ENCODE measurements around the gene DCAKD. TPM values are rescaled to one million over a fixed set of nuclear protein-coding genes. Genes with fewer than 3 reads are reported as not detected.

Gene DCAKD
- total and polyA plus RNA-seq, 7 donors, result 6.4 to 14.2 (median 10.3) TPM

- ATAC-seq (no peak), DNase-seq (no peak)
- Histone ChIP-seq H3K4me3 (no peak overlapping the region), H3K27me3 (ENCODE audit: insufficient read depth in 3 of 3, low read length in 2 of 3) (peaks cover 0 to 2% (median 0%) of the 10 kb centered on the region in 3 donors), H3K9me3 (no peaks in the 10 kb centered on the region), H3K36me3 (ENCODE audit: insufficient read depth in 1 of 2, low read depth in 1 of 2) (no peaks in the 10 kb centered on the region), H3K27ac (no peak overlapping the region), H3K4me1 (no peaks in the 10 kb centered on the region)
- TF ChIP-seq CTCF (IDR thresholded peaks at IDR 0.05), result no peak
- intact Hi-C loops (cut with DNase I), result no loop called here
- 32 to 44% (median 34%) methylated on average over 11 of the region's 11 CpGs for WGBS, 3 donors
These were observed 55.9 kb downstream of the DCAKD start for GRCh38 chr17:44995436-44996001.

GRCh38 chr17:44992242-44992939 lies 59.0 kb downstream of the DCAKD start:
- no peak for TF ChIP-seq CTCF (IDR thresholded peaks at IDR 0.05)
- ATAC-seq, result no peak
- intact Hi-C loops (cut with DNase I), result loop anchor here in 1 of 2 donors (5.0 kb wide), 1 partner anchor 35 kb away; no protein-coding TSS in a partner anchor

GRCh38 chr17:44990994-44991393 lies 60.4 kb downstream of the DCAKD start:
- intact Hi-C loops (cut with DNase I), result loop anchor here in 1 of 2 donors (5.0 kb wide), 1 partner anchor 34 kb away; no protein-coding TSS in a partner anchor
- no peak overlapping the region for H3K27ac ChIP-seq
- 77 to 83% (median 80%) methylated on average over 10 of the region's 10 CpGs for WGBS, 3 donors

More at GRCh38 chr17:44992242-44992939, 59.0 kb downstream of the DCAKD start:
- Histone ChIP-seq H3K4me1 (no peaks in the 10 kb centered on the region), H3K36me3 (ENCODE audit: insufficient read depth in 1 of 2, low read depth in 1 of 2) (no peaks in the 10 kb centered on the region), H3K27ac (no peak overlapping the region), H3K9me3 (no peaks in the 10 kb centered on the region), H3K4me3 (no peak overlapping the region), H3K27me3 (ENCODE audit: insufficient read depth in 3 of 3, low read length in 2 of 3) (peaks cover 0 to 25% (median 2%) of the 10 kb centered on the region in 3 donors)
- DNase-seq, result no peak
- 82 to 87% (median 85%) methylated on average over 5 of the region's 5 CpGs for WGBS, 3 donors

GRCh38 chr17:44989552-44990138 lies 61.8 kb downstream of the DCAKD start:
- peaks cover 0 to 43% (median 4%) of the 10 kb centered on the region in 3 donors for H3K27me3 ChIP-seq (ENCODE audit: insufficient read depth in 3 of 3, low read length in 2 of 3)
- DNase-seq (no peak), ATAC-seq (no peak)
- H3K9me3 ChIP-seq, result no peaks in the 10 kb centered on the region
- WGBS, 3 donors, result 85 to 89% (median 88%) methylated on average over 17 of the region's 17 CpGs
- intact Hi-C loops (cut with DNase I), result loop anchor here in 1 of 2 donors (5.0 kb wide), 1 partner anchor 32 kb away; no protein-coding TSS in a partner anchor
- H3K4me1 ChIP-seq, result no peaks in the 10 kb centered on the region
- H3K4me3 ChIP-seq, result no peak overlapping the region
- H3K36me3 ChIP-seq (ENCODE audit: insufficient read depth in 1 of 2, low read depth in 1 of 2), result no peaks in the 10 kb centered on the region
- H3K27ac ChIP-seq, result no peak overlapping the region
- no peak for TF ChIP-seq CTCF (IDR thresholded peaks at IDR 0.05)

More at GRCh38 chr17:44990994-44991393, 60.4 kb downstream of the DCAKD start:
- ATAC-seq (no peak), DNase-seq (no peak)
- H3K36me3 ChIP-seq (ENCODE audit: insufficient read depth in 1 of 2, low read depth in 1 of 2), result no peaks in the 10 kb centered on the region
- TF ChIP-seq CTCF (IDR thresholded peaks at IDR 0.05), result no peak
- H3K4me3 ChIP-seq, result no peak overlapping the region
- H3K9me3 ChIP-seq, result no peaks in the 10 kb centered on the region
- peaks cover 0 to 36% (median 2%) of the 10 kb centered on the region in 3 donors for H3K27me3 ChIP-seq (ENCODE audit: insufficient read depth in 3 of 3, low read length in 2 of 3)
- H3K4me1 ChIP-seq, result no peaks in the 10 kb centered on the region
